NCI-H1048 (cell line): Measurements from ENCODE around the gene INHBA.

Source experiments
- DNase-seq: peaks from one replicate; lab custom pipeline; 2025; lab: John Stamatoyannopoulos, UW

Gene INHBA

GRCh38 chr7:41702635-41703371 lies at the start of gene INHBA:
Gene INHBA, minus strand, starts transcription at chr7:41703090. Its CDS starts 2,716 bp downstream, at chr7:41700374.
- DNase-seq = no peak

GRCh38 chr7:41752615-41753014 lies 49.7 kb upstream of the INHBA start:
- DNase-seq = no peak

- no peak for DNase-seq
Observed at GRCh38 chr7:41750661-41751540, 48.0 kb upstream of the INHBA start.

DNA sequence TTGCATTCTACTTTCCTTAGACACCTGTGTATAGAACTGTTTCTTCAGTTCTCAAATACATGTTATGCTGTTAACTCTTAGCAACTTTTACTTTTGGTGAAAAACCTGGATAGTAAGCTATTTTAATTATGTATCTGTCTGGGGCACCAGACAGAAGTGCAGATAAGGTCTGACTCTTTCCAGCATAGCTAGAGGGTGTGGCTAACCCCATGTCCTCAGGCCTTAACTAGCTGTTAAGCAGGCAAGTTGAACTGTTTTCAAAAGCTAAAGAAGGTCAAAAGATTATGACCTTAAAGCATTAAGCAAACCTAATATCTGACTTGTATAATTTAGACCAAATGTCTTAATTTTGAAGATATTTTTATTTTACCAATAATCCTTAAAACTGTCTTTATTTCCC lies 45.1 kb upstream of the INHBA start:
- DNase-seq = no peak

- no peak for DNase-seq
Observed at GRCh38 chr7:41745451-41745850, 42.6 kb upstream of the INHBA start.

GRCh38 chr7:41744161-41744560 lies 41.3 kb upstream of the INHBA start:
- no peak for DNase-seq

- no peak for DNase-seq
Observed at GRCh38 chr7:41742401-41743020, 39.6 kb upstream of the INHBA start.

DNA sequence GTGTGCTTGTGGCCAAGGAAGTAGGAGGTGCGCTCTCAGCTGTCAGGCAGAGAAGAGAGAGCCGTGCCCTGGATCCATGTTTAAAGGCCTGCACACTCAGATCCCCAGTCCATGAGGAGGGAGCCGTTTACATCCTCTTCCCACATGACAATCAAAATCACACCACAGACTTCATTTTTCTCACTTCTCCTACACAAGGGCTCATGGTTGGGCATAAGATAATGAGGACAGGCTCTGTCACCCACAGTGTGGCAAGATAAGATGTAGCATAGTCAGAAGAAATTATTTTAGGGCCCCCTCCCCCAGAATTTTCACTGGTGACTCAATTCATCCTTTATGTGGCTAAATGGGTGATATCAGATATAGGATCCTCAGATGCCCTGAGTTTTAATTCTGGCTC lies 35.9 kb upstream of the INHBA start:
- no peak for DNase-seq

- no peak for DNase-seq
Observed at GRCh38 chr7:41738336-41738735, 35.4 kb upstream of the INHBA start.

GRCh38 chr7:41735206-41735605 lies 32.3 kb upstream of the INHBA start:
- DNase-seq = no peak

- DNase-seq = no peak
Observed at GRCh38 chr7:41732843-41733306, 30.0 kb upstream of the INHBA start.

- no peak for DNase-seq
Observed at GRCh38 chr7:41732436-41732785, 29.5 kb upstream of the INHBA start.

DNA sequence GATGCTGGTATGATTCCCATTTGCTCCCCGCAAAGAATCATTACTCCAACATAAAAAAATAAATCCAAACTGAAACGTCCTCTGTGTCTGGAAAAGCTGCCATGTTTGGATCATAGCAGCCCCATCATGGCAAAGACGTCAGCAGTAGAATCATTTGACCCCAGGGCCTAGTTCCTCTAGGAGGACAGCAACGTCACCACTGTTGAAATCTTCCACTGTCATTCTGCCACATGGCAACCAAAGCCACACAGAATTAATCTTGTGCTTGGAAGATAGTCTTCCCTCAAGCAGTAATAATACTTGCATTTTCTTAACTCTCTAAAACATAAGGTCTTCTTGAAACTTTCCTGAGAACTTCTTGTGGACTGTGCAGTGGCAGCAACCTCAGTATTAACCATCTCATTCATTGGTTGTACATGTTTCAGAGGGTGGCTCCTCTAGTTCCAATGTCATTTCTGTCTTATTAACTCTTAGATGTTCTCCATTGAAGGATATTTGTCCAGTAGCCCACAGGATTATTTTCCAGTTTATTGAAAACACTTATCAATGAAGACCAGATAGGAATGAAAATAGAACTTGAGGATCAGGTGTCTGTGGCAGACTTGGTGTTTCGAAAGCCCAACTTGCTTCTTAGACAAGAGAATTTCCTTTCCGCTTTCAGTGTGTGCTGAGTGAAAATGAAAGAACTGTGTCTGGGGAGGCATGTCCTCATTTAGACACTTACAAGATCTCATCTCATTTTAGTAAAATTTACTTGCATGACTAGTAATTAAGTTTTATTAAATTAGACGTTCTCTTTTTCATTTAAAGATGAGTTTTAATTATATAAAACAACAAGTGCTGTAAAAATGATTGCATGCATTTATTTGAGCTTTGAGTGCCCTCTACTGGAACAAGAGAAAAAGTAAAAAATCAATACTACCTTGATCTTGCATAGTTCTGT lies 28.9 kb upstream of the INHBA start:
- no peak for DNase-seq

GRCh38 chr7:41730668-41731067 lies 27.8 kb upstream of the INHBA start:
- DNase-seq = no peak

DNA sequence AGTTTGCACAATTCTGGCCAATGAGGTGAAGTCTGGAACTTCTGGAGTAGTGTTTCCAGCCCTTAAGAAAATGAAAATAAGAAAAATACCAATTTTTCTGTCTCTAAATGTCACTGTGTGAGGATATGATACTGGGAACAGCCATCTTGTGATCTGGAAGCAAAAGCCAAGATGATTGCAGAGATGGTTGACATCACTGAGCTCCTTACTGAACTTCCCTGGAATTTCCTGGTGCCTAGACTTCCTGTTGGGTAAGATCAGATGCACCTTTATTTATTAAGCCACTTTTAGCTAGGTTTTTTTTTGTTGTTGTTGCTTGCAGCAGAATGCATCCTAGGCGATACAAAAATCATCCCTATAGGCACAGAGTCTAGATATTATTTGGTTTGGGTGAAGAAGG lies 27.3 kb upstream of the INHBA start:
- DNase-seq = no peak

GRCh38 chr7:41729059-41729458 lies 26.2 kb upstream of the INHBA start:
- DNase-seq = no peak

GRCh38 chr7:41725013-41725412 lies 22.1 kb upstream of the INHBA start:
- DNase-seq = no peak

- DNase-seq = no peak
Observed at GRCh38 chr7:41720886-41721285, 18.0 kb upstream of the INHBA start.

DNA sequence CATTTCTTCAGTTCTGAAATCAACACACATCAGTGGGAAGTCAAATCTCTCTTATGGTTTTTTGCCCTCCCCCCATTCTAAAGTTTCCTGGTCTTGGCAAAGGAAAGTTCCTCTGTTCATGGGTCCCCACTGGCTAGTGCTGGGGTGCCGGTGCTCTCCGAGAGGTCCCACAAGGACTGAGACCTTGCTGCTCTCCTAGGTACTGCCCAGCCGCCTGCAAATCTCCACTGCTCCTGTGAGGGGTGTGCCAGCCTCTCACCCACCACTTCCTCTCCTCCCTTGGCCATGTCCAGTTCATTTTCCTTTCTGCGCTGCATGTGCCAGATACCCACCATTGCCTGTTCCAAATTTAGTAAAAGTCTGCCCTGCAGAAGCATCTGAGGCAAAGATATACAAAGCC lies 17.2 kb upstream of the INHBA start:
- DNase-seq = no peak

DNA sequence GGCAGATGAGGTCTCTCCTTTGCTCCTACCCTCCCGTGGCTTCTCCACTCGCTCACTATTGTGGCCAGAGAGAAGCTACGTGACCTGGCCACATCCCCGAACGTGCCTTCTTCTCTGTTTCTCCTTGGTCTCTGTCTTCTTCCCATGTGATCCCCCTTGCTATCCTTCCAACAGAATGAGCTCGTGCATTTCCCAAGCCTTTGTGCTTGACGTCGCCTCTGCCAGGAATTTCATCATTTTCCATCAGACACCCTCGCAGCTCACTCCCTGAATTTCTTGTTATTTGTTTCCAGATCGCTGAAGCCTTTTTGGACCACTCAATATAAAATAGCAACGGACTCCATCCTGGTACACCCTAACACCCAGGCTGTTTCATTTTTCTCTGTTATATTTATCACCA lies 13.8 kb upstream of the INHBA start:
- no peak for DNase-seq

- no peak for DNase-seq
Observed at GRCh38 chr7:41715000-41715399, 12.1 kb upstream of the INHBA start.
